Brain microvascular endothelial cell (primary cell): ENCODE measurements around the gene KCNAB1.

ENCODE experiments used
- DNase-seq: peaks from one replicate; pipeline ENCODE4 v3.0.0-alpha.2; 2020
- H3K27ac ChIP-seq: fragments of 250-450 bp; sonication (Bioruptor Pico); 2 replicates; pipeline ENCODE4 v1.5.1; 2020; ENCODE audit warnings: mild to moderate bottlenecking, moderate library complexity
- H3K27me3 ChIP-seq: fragments of 250-450 bp; sonication (Bioruptor Pico); replicated peaks from 2 replicates; pipeline ENCODE4 v1.5.1; 2020; ENCODE audit warnings: mild to moderate bottlenecking
- H3K36me3 ChIP-seq: fragments of 250-450 bp; sonication (Bioruptor Pico); replicated peaks from 2 replicates; pipeline ENCODE4 v1.5.1; 2020; ENCODE audit warnings: mild to moderate bottlenecking
- H3K4me3 ChIP-seq: 2 replicates; pipeline ENCODE4 v1.5.1; 2011; ENCODE audit warnings: low read depth, mild to moderate bottlenecking, control low read depth, low read length, moderate library complexity
- in situ Hi-C: cut with HindIII; loops from 2 replicates; pipeline ENCODE4 v1.10.0; 2017; ENCODE audit warnings: low sequenced_read_pairs, low pct_ligation_motif_present
- TF ChIP-seq, protein P1 (sequence below): IDR thresholded peaks from 2 replicates; pipeline ENCODE4 v1.5.1; 2011; ENCODE audit warnings: low read depth, mild to moderate bottlenecking, moderate library complexity, low read length, control low read depth, inconsistent platforms; ENCODE audit errors: missing control alignments

The KCNAB1 gene

DNA sequence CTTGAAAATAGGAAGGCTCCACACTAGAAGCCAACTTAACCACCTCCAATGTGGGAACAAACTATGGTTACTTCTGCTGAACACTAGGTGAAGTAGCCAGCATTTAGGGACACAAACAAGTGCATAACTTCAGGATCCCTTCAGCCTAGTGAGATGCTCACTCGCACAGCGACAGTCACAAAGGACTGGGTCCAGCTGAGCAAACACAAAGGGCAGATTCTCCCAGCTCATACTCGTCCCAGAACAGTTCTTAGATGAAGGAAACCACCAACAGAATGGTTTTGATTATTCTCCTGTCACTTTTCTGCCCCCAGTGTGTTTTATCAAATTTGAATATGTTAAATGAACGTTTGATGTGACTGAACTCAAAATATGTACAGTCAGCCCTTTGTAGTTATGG lies 201.6 kb downstream of the KCNAB1 start:
- TF ChIP-seq, protein P1, sequence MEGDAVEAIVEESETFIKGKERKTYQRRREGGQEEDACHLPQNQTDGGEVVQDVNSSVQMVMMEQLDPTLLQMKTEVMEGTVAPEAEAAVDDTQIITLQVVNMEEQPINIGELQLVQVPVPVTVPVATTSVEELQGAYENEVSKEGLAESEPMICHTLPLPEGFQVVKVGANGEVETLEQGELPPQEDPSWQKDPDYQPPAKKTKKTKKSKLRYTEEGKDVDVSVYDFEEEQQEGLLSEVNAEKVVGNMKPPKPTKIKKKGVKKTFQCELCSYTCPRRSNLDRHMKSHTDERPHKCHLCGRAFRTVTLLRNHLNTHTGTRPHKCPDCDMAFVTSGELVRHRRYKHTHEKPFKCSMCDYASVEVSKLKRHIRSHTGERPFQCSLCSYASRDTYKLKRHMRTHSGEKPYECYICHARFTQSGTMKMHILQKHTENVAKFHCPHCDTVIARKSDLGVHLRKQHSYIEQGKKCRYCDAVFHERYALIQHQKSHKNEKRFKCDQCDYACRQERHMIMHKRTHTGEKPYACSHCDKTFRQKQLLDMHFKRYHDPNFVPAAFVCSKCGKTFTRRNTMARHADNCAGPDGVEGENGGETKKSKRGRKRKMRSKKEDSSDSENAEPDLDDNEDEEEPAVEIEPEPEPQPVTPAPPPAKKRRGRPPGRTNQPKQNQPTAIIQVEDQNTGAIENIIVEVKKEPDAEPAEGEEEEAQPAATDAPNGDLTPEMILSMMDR: no peak
- H3K27me3 ChIP-seq: no peaks in the 10 kb centered on the region
- DNase-seq: no peak
- no peaks in the 10 kb centered on the region for H3K36me3 ChIP-seq
- H3K4me3 ChIP-seq: no peak overlapping the region
- no peak overlapping the region for H3K27ac ChIP-seq
- in situ Hi-C loops: no loop called here

DNA sequence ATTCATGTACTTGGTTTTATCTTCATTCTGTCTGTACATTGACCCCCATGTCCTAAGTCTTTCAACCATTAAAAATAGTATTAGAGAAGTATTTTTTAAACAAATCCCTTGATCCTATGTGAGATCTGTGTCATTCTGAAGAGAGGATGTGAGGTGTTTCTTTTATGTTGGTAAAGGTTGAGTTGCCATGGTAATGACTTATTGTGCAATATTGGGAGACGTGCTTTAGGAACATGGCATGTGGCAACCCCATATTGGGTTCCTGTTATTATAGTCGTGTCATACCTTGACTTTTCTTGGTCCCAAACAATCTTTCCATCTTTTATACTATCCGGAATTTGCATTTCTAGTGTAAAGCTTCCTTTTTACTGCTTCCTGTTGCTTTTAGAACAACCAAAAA lies 203.1 kb downstream of the KCNAB1 start:
- Histone ChIP-seq H3K27me3 (no peaks in the 10 kb centered on the region), H3K4me3 (no peak overlapping the region), H3K27ac (no peak overlapping the region), H3K36me3 (no peaks in the 10 kb centered on the region)
- TF ChIP-seq, protein P1: no peak
- DNase-seq: no peak
- in situ Hi-C loops: no loop called here

DNA sequence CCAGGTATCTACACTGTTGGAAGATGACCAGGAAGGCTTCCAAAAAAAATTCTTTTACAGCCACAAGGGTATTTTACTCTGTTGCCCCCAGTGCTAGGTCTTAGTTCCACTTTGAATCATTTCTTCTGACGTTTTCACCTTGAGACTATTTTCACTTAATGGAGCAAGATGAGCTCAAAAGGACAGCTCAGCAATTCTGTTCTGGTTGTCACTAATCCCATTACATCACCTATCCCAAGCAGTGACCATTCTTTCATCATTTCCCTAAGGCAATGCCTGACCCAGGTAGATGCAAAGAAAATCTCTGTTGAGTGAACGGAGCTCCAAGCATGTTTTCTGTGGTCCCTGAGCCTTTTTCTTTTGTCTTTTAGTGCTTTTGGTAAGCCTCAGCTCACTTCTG lies 210.0 kb downstream of the KCNAB1 start:
- Histone ChIP-seq H3K27me3 (no peaks in the 10 kb centered on the region), H3K4me3 (no peak overlapping the region), H3K36me3 (no peaks in the 10 kb centered on the region), H3K27ac (no peak overlapping the region)
- in situ Hi-C loops: no loop called here
- no peak for DNase-seq
- TF ChIP-seq, protein P1: no peak

DNA sequence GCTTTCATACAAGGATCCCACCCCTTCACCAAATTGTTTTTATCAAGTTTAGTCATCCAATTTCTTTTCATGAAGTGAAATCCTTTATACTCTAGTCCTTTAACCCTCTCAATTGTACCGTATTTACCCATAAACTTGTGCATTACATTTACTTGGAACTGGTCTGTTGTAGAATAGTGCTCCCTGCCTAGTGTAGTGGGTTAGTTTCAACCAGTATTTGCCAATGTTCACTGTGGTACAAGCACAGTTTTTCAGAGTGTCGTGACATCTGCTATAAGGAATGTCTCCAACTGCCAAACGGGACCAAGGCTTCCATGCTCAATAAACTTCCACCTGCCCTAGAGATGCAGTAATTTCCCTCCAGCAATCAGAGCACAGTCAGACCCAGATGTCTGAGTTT lies 211.9 kb downstream of the KCNAB1 start:
- Histone ChIP-seq H3K27me3 (no peaks in the 10 kb centered on the region), H3K4me3 (no peak overlapping the region), H3K36me3 (no peaks in the 10 kb centered on the region), H3K27ac (no peak overlapping the region)
- in situ Hi-C loops: no loop called here
- TF ChIP-seq, protein P1: no peak
- DNase-seq: no peak

DNA sequence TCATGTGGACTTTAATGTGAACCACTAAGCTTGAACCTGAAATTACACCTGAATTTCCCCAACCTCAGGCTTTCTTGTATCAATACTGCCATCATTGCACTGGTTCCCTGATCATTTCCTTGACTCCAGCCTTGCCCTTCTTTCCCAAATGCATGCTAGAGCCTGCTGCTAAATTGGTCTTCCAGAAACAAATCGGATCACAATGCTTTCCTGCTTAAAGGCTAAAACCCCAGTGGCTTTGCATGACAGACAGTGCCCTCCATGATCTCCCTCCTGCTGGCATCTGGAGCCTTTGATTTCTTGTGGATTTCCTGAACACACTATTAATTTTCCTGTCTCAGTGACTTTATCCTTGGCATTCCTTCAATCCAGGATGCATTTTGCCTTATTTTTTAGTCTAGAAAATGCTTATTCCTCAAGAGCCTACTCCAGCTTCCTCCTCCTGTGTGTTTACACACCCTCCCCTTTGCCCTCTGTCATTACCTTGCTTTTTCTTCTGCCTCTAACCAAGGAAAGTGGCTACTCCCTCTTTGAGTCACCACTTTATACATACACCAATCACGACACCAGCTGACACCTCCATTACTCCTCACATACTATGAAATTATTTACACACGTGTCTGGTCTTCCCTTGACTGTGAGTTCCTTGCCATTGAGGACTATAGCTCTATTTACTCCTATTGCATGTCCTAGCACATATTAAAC lies 214.6 kb downstream of the KCNAB1 start:
- Histone ChIP-seq H3K4me3 (no peak overlapping the region), H3K27me3 (no peaks in the 10 kb centered on the region), H3K36me3 (no peaks in the 10 kb centered on the region), H3K27ac (no peak overlapping the region)
- TF ChIP-seq, protein P1: no peak
- DNase-seq: no peak
- in situ Hi-C loops: no loop called here

DNA sequence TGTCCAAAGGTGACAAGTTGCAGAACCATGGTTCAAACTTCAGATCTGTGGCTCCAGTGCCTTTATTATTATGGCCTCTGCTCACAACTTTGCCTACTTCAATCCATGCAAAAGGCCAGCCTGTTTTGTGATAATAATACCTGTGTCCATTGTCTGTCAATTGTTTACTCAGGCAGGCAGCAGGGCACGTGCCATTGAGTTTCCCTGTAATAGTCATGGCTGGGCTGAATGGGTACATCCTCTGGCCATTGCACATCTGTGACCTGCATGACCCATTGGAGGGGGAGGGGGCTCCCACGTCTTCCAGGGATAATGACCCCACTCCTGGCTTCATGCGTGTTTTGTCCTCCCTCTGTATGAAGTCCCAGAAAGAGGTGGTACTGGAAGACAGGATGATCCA lies 219.1 kb downstream of the KCNAB1 start:
- TF ChIP-seq, protein P1: no peak
- DNase-seq: no peak
- in situ Hi-C loops: no loop called here
- Histone ChIP-seq H3K27me3 (no peaks in the 10 kb centered on the region), H3K4me3 (no peak overlapping the region), H3K36me3 (no peaks in the 10 kb centered on the region), H3K27ac (no peak overlapping the region)
